Caco-2 (cell line): Measurements from ENCODE around the gene NPHP4. TPM values are rescaled to one million over a fixed set of nuclear protein-coding genes. Genes with fewer than 3 reads are reported as not detected.

ENCODE experiments used
- BruUV-seq: library from RNA; stranded (reverse); fragments of 400-500 nt; replicated peaks from 2 replicates; lab custom pipeline; 2021; lab: Mats Ljungman, UMichigan
- CTCF ChIA-PET: fragments of 300-600 bp; sonication (Branson Sonifier 250); formaldehyde crosslinking; loops from one replicate; lab custom pipeline; 2022; ENCODE audit warnings: antibody characterized with exemption; lab: Charles Lee
- POLR2A ChIA-PET: fragments of 300-600 bp; sonication (Branson Sonifier 250); formaldehyde crosslinking; loops from one replicate; lab custom pipeline; 2022; ENCODE audit warnings: antibody characterized with exemption; lab: Charles Lee
- DNase-seq, 2 experiments: peaks; one replicate each; pipeline versions ENCODE4 v3.0.0 to v3.0.0-alpha.2; 2020 to 2022
- H3K27me3 ChIP-seq: replicated peaks from 2 replicates; pipeline ENCODE4 v1.6.0; 2011; ENCODE audit warnings: low read length; ENCODE audit not compliant: control insufficient read depth, insufficient read depth
- H3K36me3 ChIP-seq: 2 replicates; pipeline ENCODE4 v1.5.1; 2011; ENCODE audit warnings: low read length; ENCODE audit not compliant: control insufficient read depth, insufficient read depth
- H3K4me1 ChIP-seq: fragments of 250-450 bp; sonication (Bioruptor Pico); 2 replicates; pipeline ENCODE4 v1.5.1; 2020; ENCODE audit warnings: mild to moderate bottlenecking
- H3K4me3 ChIP-seq: 2 replicates; pipeline ENCODE4 v1.5.1; 2011; ENCODE audit warnings: low read depth, mild to moderate bottlenecking, control low read depth, low read length
- H3K9me3 ChIP-seq: fragments of 250-450 bp; sonication (Bioruptor Pico); 2 replicates; pipeline ENCODE4 v1.5.1; 2020; ENCODE audit warnings: mild to moderate bottlenecking, moderate library complexity
- H3K27ac Mint-ChIP-seq: one replicate; pipeline ENCODE4 v1.8.0; 2022; ENCODE audit warnings: mixed read lengths; ENCODE audit not compliant: unreplicated experiment
- H3K27me3 Mint-ChIP-seq: one replicate; pipeline ENCODE4 v1.8.0; 2022; ENCODE audit warnings: mixed read lengths; ENCODE audit not compliant: insufficient read depth, unreplicated experiment
- H3K36me3 Mint-ChIP-seq: one replicate; pipeline ENCODE4 v1.8.0; 2022; ENCODE audit warnings: mild to moderate bottlenecking, mixed read lengths; ENCODE audit not compliant: insufficient read depth, unreplicated experiment
- H3K4me1 Mint-ChIP-seq: one replicate; pipeline ENCODE4 v1.8.0; 2022; ENCODE audit warnings: low read depth, mixed read lengths; ENCODE audit not compliant: unreplicated experiment
- H3K4me3 Mint-ChIP-seq: one replicate; pipeline ENCODE4 v1.8.0; 2022; ENCODE audit warnings: mild to moderate bottlenecking, moderate library complexity, mixed read lengths; ENCODE audit not compliant: unreplicated experiment
- H3K9me3 Mint-ChIP-seq: one replicate; pipeline ENCODE4 v1.8.0; 2022; ENCODE audit warnings: mixed read lengths; ENCODE audit not compliant: unreplicated experiment
- intact Hi-C: fragments of 100-400 bp; cut with micrococcal nuclease; formaldehyde crosslinking; loops from one replicate; pipeline ENCODE4 v1.10.0; 2022; ENCODE audit not compliant: unreplicated experiment
- total RNA-seq: library from RNA; stranded (reverse); gene quantifications from 2 replicates; pipeline ENCODE4 v1.2.3, GENCODE V29; 2022
- TF ChIP-seq, protein P1 (sequence below), 2 experiments: fragments of 200-600 bp in 1 of 2; IDR thresholded peaks; 1 replicate in 1 of 2; 2 replicates in 1 of 2; pipeline versions ENCODE4 v1.5.1 to v1.8.0; 2011 to 2022; ENCODE audit warnings: antibody characterized with exemption in 1 of 2, control low read depth in 1 of 2, inconsistent platforms in 1 of 2, low read depth in 1 of 2, low read length in 1 of 2, mild to moderate bottlenecking in 1 of 2, moderate library complexity in 1 of 2; ENCODE audit not compliant: insufficient read depth in 1 of 2, severe bottlenecking in 1 of 2, unreplicated experiment in 1 of 2

Gene NPHP4
- total RNA-seq, 1 experiment from 2014 or later: 12.3 TPM

DNA sequence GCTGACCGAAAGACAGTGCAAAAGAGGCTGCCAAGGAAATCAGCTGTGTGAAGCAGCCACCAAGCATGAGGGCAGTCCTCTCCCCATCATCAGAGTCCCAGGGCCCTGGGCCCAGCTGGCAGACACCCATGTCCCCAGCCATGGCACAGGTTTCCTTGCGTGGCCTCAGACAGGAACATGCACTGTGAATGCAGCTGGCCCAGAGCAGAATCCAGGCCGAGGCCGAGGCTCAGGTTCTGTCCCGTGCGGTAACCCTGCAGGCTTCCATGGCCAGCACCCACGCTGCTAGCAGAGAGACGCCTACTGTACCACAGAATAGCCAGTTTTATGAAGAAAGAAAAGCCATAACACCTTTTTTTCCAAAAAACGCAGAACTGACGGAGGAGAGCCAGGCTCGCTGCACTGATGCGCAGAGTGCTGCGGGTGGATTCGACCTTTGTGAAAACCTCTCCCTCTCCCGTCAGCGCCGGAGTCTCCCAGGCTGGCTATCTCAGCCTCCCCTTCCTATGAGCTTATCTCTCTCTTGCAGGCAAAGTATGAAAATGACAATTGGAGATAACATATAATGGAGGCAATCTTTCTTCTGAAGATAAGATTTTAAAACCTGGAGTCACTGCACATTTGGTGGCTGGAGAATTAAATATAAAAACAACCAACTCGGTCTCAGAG is 106.6 kb downstream of the NPHP4 start:
- Histone ChIP-seq H3K4me1 (no peaks in the 10 kb centered on the region), H3K4me3 (no peak overlapping the region), H3K27me3 (no peaks in the 10 kb centered on the region), H3K9me3 (no peaks in the 10 kb centered on the region), H3K36me3 (no peaks in the 10 kb centered on the region)
- ChIA-PET CTCF (no interaction called here), POLR2A (no interaction called here)
- intact Hi-C loops: no loop called here
- no peaks in the 10 kb centered on the region for H3K4me1 Mint-ChIP-seq
- BruUV-seq: no TSS peak
- H3K36me3 Mint-ChIP-seq: no peaks in the 10 kb centered on the region
- H3K27ac Mint-ChIP-seq: no peak overlapping the region
- TF ChIP-seq, protein P1, sequence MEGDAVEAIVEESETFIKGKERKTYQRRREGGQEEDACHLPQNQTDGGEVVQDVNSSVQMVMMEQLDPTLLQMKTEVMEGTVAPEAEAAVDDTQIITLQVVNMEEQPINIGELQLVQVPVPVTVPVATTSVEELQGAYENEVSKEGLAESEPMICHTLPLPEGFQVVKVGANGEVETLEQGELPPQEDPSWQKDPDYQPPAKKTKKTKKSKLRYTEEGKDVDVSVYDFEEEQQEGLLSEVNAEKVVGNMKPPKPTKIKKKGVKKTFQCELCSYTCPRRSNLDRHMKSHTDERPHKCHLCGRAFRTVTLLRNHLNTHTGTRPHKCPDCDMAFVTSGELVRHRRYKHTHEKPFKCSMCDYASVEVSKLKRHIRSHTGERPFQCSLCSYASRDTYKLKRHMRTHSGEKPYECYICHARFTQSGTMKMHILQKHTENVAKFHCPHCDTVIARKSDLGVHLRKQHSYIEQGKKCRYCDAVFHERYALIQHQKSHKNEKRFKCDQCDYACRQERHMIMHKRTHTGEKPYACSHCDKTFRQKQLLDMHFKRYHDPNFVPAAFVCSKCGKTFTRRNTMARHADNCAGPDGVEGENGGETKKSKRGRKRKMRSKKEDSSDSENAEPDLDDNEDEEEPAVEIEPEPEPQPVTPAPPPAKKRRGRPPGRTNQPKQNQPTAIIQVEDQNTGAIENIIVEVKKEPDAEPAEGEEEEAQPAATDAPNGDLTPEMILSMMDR (IDR thresholded peaks at IDR 0.05; ENCODE audit: insufficient read depth in 1 of 2, low read depth in 1 of 2, low read length in 1 of 2, severe bottlenecking in 1 of 2, unreplicated experiment in 1 of 2): no peak
- DNase-seq: no peak
- H3K4me3 Mint-ChIP-seq: no peak overlapping the region
- H3K27me3 Mint-ChIP-seq: no peaks in the 10 kb centered on the region
- no peaks in the 10 kb centered on the region for H3K9me3 Mint-ChIP-seq

DNA sequence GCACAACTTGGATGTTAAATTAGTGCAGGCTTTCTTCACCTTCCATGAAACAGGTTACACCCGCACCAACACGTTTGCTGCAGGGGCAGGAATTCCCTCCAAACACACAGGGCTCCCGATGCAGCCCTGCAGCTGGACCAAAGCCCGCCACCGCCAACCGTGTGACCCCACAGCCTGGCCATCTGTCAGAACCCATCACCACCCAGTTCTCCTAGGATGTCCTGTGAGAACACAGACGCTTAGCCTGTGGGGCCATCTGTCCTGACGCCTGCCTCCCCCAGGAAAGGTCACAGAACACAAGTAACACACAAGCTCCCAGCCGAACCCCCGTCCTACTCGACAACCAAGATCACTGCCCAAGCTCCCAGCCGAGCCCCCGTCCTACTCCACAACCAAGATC is 108.1 kb downstream of the NPHP4 start:
- H3K9me3 Mint-ChIP-seq: peaks cover 9% of the 10 kb centered on the region
- ChIA-PET POLR2A (no interaction called here), CTCF (no interaction called here)
- BruUV-seq: no TSS peak
- no peak overlapping the region for H3K4me3 ChIP-seq
- H3K4me1 ChIP-seq: no peaks in the 10 kb centered on the region
- intact Hi-C loops: no loop called here
- H3K36me3 Mint-ChIP-seq: peaks cover 8% of the 10 kb centered on the region
- H3K36me3 ChIP-seq: no peaks in the 10 kb centered on the region; the same call in 1 of the 2 replicates
- H3K27ac Mint-ChIP-seq: no peak overlapping the region
- no peaks in the 10 kb centered on the region for H3K4me1 Mint-ChIP-seq
- DNase-seq: no peak
- TF ChIP-seq, protein P1 (IDR thresholded peaks at IDR 0.05; ENCODE audit: insufficient read depth in 1 of 2, low read depth in 1 of 2, low read length in 1 of 2, severe bottlenecking in 1 of 2, unreplicated experiment in 1 of 2): no peak
- H3K4me3 Mint-ChIP-seq: no peak overlapping the region
- no peaks in the 10 kb centered on the region for H3K27me3 ChIP-seq
- no peaks in the 10 kb centered on the region for H3K9me3 ChIP-seq
- no peaks in the 10 kb centered on the region for H3K27me3 Mint-ChIP-seq

DNA sequence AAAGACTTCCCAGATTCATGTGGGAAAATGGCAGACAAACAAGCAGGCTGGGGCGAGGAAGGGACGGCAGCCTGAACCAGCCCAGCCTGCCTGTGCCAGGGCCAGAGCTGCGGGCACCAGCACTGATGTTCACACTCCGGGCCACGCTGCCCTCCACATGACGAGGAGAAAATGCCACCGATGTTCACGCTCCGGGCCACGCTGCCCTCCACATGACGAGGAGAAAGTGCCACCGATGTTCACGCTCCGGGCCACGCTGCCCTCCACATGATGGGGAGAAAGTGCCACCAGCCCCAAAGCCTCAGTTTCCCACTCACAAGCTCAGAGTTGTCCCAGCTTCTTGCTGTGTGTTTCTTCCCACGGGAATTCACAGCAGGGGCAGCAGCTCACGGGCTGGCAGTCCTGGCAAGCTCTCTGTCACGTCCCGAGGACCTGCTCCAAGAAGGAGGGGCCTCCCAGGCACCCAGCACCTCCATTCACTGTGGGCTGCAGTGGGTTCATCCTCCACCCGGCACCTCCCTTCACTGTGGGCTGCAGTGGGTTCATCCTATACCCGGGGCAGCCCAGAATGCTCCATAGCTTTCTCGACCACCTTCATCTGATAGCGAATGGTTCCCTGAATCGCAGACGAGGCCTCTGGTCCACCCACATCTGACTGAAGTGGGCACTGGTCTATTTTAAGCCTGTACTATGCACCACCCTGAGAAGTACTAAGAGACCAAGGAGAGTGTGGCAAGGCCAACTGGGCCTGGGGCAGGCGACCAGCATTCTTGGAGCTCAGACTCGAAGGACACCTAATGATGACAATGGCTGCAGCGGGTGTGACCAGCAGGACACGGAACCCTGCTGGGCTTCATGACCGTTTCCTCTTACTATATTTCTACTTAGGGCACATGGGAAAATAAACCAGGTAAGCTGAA is 108.8 kb downstream of the NPHP4 start:
- Mint-ChIP-seq H3K4me3 (no peak overlapping the region), H3K4me1 (no peaks in the 10 kb centered on the region), H3K27ac (no peak overlapping the region), H3K36me3 (peaks cover 8% of the 10 kb centered on the region), H3K27me3 (no peaks in the 10 kb centered on the region), H3K9me3 (peaks cover 9% of the 10 kb centered on the region)
- H3K4me1 ChIP-seq: no peaks in the 10 kb centered on the region
- H3K27me3 ChIP-seq: no peaks in the 10 kb centered on the region
- POLR2A ChIA-PET: no interaction called here
- intact Hi-C loops: no loop called here
- no peaks in the 10 kb centered on the region; the same call in 1 of the 2 replicates for H3K36me3 ChIP-seq
- DNase-seq: no peak
- no TSS peak for BruUV-seq
- H3K4me3 ChIP-seq: no peak overlapping the region
- CTCF ChIA-PET: no interaction called here
- TF ChIP-seq, protein P1 (IDR thresholded peaks at IDR 0.05; ENCODE audit: insufficient read depth in 1 of 2, low read depth in 1 of 2, low read length in 1 of 2, severe bottlenecking in 1 of 2, unreplicated experiment in 1 of 2): no peak
- no peaks in the 10 kb centered on the region for H3K9me3 ChIP-seq
